Measurements from ENCODE around the gene SMC1B.

GRCh38 chr22:45335854-45336522 is 77.4 kb downstream of the SMC1B start:
- no peak for TF ChIP-seq REST (IDR thresholded peaks at IDR 0.05; ENCODE audit: insufficient read depth in 1 of 2, low read depth in 2 of 2, low read length in 2 of 2)
- no peak for TF ChIP-seq SIN3A (IDR thresholded peaks at IDR 0.05; ENCODE audit: borderline replicate concordance, insufficient read depth, low read length)
- no peak for TF ChIP-seq POLR2AphosphoS5 (IDR thresholded peaks at IDR 0.05; ENCODE audit: low read depth, low read length)
- no peak for TF ChIP-seq TAF1 (IDR thresholded peaks at IDR 0.05; ENCODE audit: borderline replicate concordance, insufficient read depth, low read length)
- TF ChIP-seq FOXP2 (optimal IDR thresholded peaks at IDR 0.05; ENCODE audit: borderline replicate concordance, extremely low read depth, extremely low read length, insufficient read depth) = no peak

All from PFSK-1 (cell line).